LNCaP clone FGC (cell line): ENCODE measurements around the gene DMGDH.

ENCODE experiments used
- DNase-seq: peaks from one replicate; pipeline ENCODE4 v3.0.0-alpha.2; 2011; ENCODE audit warnings: low read depth
- H3K4me3 ChIP-seq: 2 replicates; pipeline ENCODE4 v1.5.1; 2011; ENCODE audit warnings: mild to moderate bottlenecking, low read depth, low read length, control low read depth
- CTCF ChIP-seq: IDR thresholded peaks from 2 replicates; pipeline ENCODE4 v1.5.1; 2012; ENCODE audit warnings: mild to moderate bottlenecking; ENCODE audit not compliant: control insufficient read depth, insufficient read depth; ENCODE audit errors: extremely low read depth

DMGDH gene

DNA sequence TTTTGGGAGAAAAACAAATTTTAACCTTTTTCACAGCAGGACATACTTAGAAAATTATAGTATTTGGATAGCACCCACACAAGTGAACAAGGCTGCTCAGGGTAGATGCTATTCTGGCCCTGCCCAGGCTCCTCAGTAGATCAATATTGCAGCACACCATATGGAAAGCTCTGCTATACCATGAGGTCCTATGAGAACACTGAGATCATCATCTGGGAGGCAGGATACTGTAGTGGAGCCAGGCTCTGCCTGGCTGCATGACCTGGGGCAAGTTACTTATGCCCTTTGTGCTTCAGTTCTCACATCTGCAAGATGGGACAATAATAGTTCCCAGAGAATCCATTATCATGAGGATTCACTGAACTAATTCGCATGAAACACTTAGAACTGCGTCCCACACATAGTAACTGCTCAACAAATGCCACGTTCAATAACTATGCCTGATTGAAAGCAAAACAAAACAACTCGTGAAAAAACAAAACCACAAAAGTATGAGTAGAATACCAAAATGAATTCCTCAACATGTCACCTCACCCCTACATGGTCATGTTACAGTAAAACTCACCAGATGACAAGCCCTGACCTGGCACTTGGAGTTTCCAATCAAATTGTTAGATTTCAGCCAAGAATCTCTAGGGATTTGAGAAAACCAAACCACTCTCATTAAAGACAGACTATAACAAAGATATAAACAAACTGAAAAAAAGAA lies 116.2 kb downstream of the DMGDH start:
- TF ChIP-seq CTCF: no peak
- DNase-seq: no peak
- H3K4me3 ChIP-seq: no peak overlapping the region
